ENCODE data around the gene DENND10.
"Not testable (repeated sequence)": the region's sequence is repeated elsewhere in the genome, so short reads cannot be mapped to it uniquely, and the experiment has no call there.

The DENND10 gene

DNA sequence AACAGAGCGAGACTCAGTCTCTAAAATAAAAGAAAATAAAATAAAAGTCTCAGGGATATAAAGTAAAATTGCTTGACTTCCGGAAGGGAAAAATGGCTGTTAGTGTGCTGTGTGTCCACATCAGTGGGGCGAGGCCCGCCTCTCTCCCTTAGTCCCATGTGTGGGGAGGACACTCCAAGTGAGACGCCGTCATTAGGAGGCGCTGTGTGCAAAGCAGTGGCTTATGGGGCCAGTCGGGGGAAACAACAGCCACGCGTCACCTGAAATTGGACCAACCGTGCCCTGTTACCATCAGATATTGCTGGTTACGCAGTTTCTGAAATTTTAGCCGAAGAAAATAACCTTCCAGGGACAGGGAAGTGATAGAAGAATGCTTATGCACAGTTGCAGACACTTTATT, 45.8 kb downstream of the DENND10 start:
- Histone ChIP-seq H3K9me3 (ENCODE audit: insufficient read depth, low read length) (no peaks in the 10 kb centered on the region), H3K27me3 (ENCODE audit: insufficient read depth, insufficient read length) (no peaks in the 10 kb centered on the region), H3K4me3 (ENCODE audit: insufficient read length, low read depth) (no peak overlapping the region), H3K9ac (ENCODE audit: insufficient read length, low read depth) (no peak overlapping the region), H3K4me1 (ENCODE audit: insufficient read depth, insufficient read length) (no peaks in the 10 kb centered on the region), H3K36me3 (ENCODE audit: insufficient read depth, insufficient read length, low read length) (peaks cover 49% of the 10 kb centered on the region)
- TF ChIP-seq SUZ12 (IDR thresholded peaks at IDR 0.05; ENCODE audit: extremely low read depth, insufficient read depth, insufficient read length) = no peak
- DNase-seq (ENCODE audit: low read depth, low spot score) = no peak

DNA sequence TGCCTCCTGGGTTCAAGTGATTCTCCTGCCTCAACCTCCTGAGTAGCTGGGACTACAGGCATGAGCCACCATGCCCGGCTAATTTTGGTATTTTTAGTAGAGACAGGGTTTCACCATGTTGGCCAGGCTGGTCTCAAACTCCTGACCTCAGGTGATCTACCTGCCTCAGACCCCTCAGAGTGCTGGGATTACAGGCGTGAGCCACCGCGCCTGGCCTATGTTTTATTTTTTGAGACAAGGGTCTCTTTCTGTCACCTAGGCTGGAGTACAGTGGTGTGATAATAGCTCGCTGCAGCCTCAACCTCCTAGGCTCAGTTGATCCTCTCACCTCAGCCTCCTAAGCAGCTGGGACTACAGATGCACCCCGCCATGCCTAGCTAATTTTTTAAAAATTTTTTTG, 47.7 kb downstream of the DENND10 start:
- not testable (repeated sequence) for H3K9ac ChIP-seq (ENCODE audit: insufficient read length, low read depth); H3K4me1 ChIP-seq (ENCODE audit: insufficient read depth, insufficient read length); DNase-seq (ENCODE audit: low read depth, low spot score); H3K9me3 ChIP-seq (ENCODE audit: insufficient read depth, low read length); H3K27me3 ChIP-seq (ENCODE audit: insufficient read depth, insufficient read length); H3K4me3 ChIP-seq (ENCODE audit: insufficient read length, low read depth)
- peaks cover 62% of the 10 kb centered on the region for H3K36me3 ChIP-seq (ENCODE audit: insufficient read depth, insufficient read length, low read length)

DNA sequence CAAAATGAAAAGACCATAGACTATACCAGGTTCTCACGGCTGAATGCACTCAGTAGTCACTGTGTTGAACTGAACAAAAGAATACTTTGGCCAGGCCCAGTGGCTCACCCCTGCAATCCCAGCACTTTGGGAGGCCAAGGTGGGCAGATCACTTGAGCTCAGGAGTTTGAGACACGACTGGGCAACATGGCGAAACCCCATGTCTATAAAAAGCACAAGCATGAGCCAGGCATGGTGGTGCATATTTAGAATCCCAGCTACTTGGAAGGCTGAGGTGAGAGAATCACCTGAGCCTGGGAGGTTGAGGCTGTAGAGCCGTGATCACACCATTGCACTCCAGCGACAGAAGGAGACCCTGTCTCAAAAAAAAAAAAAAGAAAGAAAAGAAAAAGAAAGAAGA, 49.1 kb downstream of the DENND10 start:
- no peaks in the 10 kb centered on the region for H3K27me3 ChIP-seq (ENCODE audit: insufficient read depth, insufficient read length)
- H3K36me3 ChIP-seq (ENCODE audit: insufficient read depth, insufficient read length, low read length) = peaks cover 56% of the 10 kb centered on the region
- TF ChIP-seq ZNF274 (IDR thresholded peaks at IDR 0.05; ENCODE audit: low read depth, low read length) (no peak), SUZ12 (IDR thresholded peaks at IDR 0.05; ENCODE audit: extremely low read depth, insufficient read depth, insufficient read length) (no peak), YY1 (IDR thresholded peaks at IDR 0.05; ENCODE audit: insufficient read depth, insufficient read length) (no peak)
- no peak overlapping the region for H3K9ac ChIP-seq (ENCODE audit: insufficient read length, low read depth)
- H3K9me3 ChIP-seq (ENCODE audit: insufficient read depth, low read length) = no peaks in the 10 kb centered on the region
- no peak overlapping the region for H3K4me3 ChIP-seq (ENCODE audit: insufficient read length, low read depth)
- no peak for DNase-seq (ENCODE audit: low read depth, low spot score)
- H3K4me1 ChIP-seq (ENCODE audit: insufficient read depth, insufficient read length) = no peaks in the 10 kb centered on the region

GRCh38 chr10:119153661-119154060, 49.7 kb downstream of the DENND10 start:
- H3K4me1 ChIP-seq (ENCODE audit: insufficient read depth, insufficient read length) = no peaks in the 10 kb centered on the region
- no peak for DNase-seq (ENCODE audit: low read depth, low spot score)
- no peak overlapping the region for H3K4me3 ChIP-seq (ENCODE audit: insufficient read length, low read depth)
- no peaks in the 10 kb centered on the region for H3K27me3 ChIP-seq (ENCODE audit: insufficient read depth, insufficient read length)
- H3K36me3 ChIP-seq (ENCODE audit: insufficient read depth, insufficient read length, low read length) = peaks cover 53% of the 10 kb centered on the region
- no peak overlapping the region for H3K9ac ChIP-seq (ENCODE audit: insufficient read length, low read depth)
- TF ChIP-seq YY1 (IDR thresholded peaks at IDR 0.05; ENCODE audit: insufficient read depth, insufficient read length) (no peak), SUZ12 (IDR thresholded peaks at IDR 0.05; ENCODE audit: extremely low read depth, insufficient read depth, insufficient read length) (no peak), ZNF274 (IDR thresholded peaks at IDR 0.05; ENCODE audit: low read depth, low read length) (no peak)
- H3K9me3 ChIP-seq (ENCODE audit: insufficient read depth, low read length) = no peaks in the 10 kb centered on the region

- peaks cover 60% of the 10 kb centered on the region for H3K36me3 ChIP-seq (ENCODE audit: insufficient read depth, insufficient read length, low read length)
- TF ChIP-seq YY1 (IDR thresholded peaks at IDR 0.05; ENCODE audit: insufficient read depth, insufficient read length) (no peak), SUZ12 (IDR thresholded peaks at IDR 0.05; ENCODE audit: extremely low read depth, insufficient read depth, insufficient read length) (no peak), ZNF274 (IDR thresholded peaks at IDR 0.05; ENCODE audit: low read depth, low read length) (no peak)
- no peaks in the 10 kb centered on the region for H3K9me3 ChIP-seq (ENCODE audit: insufficient read depth, low read length)
Observed at GRCh38 chr10:119159332-119159731, 55.4 kb downstream of the DENND10 start.

DNA sequence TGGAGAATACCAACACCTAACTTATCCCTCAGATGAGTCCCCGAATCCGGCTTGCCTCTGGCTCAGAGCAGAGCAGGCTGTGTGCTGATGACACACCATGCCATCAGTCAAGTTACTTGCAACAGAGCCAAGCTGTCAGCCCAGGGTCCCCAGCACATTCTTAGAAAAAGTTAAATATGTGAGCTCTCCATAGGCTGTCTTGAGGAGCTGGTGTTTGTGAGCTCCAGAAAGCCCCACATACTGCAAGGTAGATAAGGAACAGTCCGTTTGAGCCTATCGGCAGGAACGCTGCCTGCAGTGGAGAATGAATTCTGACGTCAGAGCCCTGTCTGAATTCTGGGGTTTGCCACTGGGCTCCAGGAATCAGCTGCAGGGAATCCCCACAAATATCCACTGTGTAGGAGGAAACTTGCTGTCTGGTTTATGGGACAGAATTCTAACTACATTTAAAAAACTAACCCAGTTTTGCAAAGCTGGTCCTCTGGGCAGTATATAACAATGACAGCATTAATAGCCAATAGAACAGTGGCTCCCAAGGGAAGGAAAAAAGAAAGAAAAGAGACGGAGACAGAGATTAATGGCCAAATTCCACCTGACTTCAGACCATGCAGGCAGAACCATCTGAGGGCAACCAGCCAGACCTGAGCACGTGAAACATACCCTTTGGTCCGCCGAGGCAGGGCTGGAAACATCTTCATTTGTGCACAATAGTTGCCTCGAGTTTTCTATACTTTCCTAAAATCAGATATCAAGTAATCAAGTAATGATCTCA, 58.0 kb downstream of the DENND10 start:
- H3K9ac ChIP-seq (ENCODE audit: insufficient read length, low read depth) = no peak overlapping the region
- TF ChIP-seq SUZ12 (IDR thresholded peaks at IDR 0.05; ENCODE audit: extremely low read depth, insufficient read depth, insufficient read length) = no peak
- TF ChIP-seq ZNF274 (IDR thresholded peaks at IDR 0.05; ENCODE audit: low read depth, low read length) = no peak
- TF ChIP-seq YY1 (IDR thresholded peaks at IDR 0.05; ENCODE audit: insufficient read depth, insufficient read length) = no peak
- H3K4me3 ChIP-seq (ENCODE audit: insufficient read length, low read depth) = no peak overlapping the region
- no peaks in the 10 kb centered on the region for H3K27me3 ChIP-seq (ENCODE audit: insufficient read depth, insufficient read length)
- no peak for DNase-seq (ENCODE audit: low read depth, low spot score)
- no peaks in the 10 kb centered on the region for H3K9me3 ChIP-seq (ENCODE audit: insufficient read depth, low read length)
- H3K36me3 ChIP-seq (ENCODE audit: insufficient read depth, insufficient read length, low read length) = peaks cover 38% of the 10 kb centered on the region
- H3K4me1 ChIP-seq (ENCODE audit: insufficient read depth, insufficient read length) = peaks cover 2% of the 10 kb centered on the region

More at GRCh38 chr10:119159332-119159731, 55.4 kb downstream of the DENND10 start:
- Histone ChIP-seq H3K4me1 (ENCODE audit: insufficient read depth, insufficient read length) (no peaks in the 10 kb centered on the region), H3K27me3 (ENCODE audit: insufficient read depth, insufficient read length) (no peaks in the 10 kb centered on the region), H3K9ac (ENCODE audit: insufficient read length, low read depth) (no peak overlapping the region), H3K4me3 (ENCODE audit: insufficient read length, low read depth) (no peak overlapping the region)
- DNase-seq (ENCODE audit: low read depth, low spot score) = no peak

DNA sequence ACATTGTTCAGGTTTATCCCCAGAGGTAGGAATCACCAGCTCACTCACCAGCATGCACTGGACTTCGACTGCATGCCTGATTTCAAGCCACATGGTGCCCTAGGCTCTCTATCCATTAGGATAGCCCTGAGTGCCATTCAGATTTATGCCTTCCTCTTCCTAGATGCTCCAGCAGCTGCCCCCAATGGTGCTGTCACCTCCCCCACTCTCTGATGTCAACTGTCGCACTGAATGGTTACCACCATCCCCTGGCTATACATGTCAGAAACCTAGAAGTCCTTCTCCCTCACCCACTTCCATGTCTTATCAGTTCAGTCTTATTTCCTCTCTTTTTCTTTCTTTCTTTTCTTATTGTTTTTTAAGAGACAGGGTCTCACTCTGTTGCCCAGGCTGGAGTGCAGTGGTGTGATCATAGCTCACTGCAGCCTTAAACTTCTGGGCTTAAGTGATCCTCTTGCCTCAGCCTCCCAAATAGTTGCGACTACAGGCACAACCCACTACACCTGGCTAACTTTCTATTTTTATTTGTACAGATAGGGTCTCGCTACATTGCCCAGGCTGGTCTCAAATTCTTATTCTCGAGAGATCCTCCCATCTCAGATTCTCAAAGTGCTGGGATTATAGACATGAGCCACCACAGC, 58.7 kb downstream of the DENND10 start:
- Histone ChIP-seq H3K9me3 (ENCODE audit: insufficient read depth, low read length) (no peaks in the 10 kb centered on the region), H3K4me3 (ENCODE audit: insufficient read length, low read depth) (no peak overlapping the region), H3K4me1 (ENCODE audit: insufficient read depth, insufficient read length) (peaks cover 3% of the 10 kb centered on the region), H3K27me3 (ENCODE audit: insufficient read depth, insufficient read length) (no peaks in the 10 kb centered on the region), H3K9ac (ENCODE audit: insufficient read length, low read depth) (no peak overlapping the region), H3K36me3 (ENCODE audit: insufficient read depth, insufficient read length, low read length) (peaks cover 45% of the 10 kb centered on the region)
- TF ChIP-seq ZNF274 (IDR thresholded peaks at IDR 0.05; ENCODE audit: low read depth, low read length) (no peak), SUZ12 (IDR thresholded peaks at IDR 0.05; ENCODE audit: extremely low read depth, insufficient read depth, insufficient read length) (no peak), YY1 (IDR thresholded peaks at IDR 0.05; ENCODE audit: insufficient read depth, insufficient read length) (no peak)
- no peak for DNase-seq (ENCODE audit: low read depth, low spot score)

Data from NT2/D1 (cell line).